Lung (tissue), 12 donors: Measurements from ENCODE around the gene PODN. TPM values are rescaled to one million over a fixed set of nuclear protein-coding genes. Genes with fewer than 3 reads are reported as not detected.

ENCODE experiments used
- ATAC-seq: fragments of 200-7000 bp; cut with Tn5 transposase; one replicate; pipeline ENCODE4 v1.9.1; 2020; ENCODE audit warnings: moderate number of reproducible peaks; ENCODE audit not compliant: insufficient read depth, low FRiP score
- DNase-seq, 3 donors: peaks; one replicate each; pipeline ENCODE4 v3.0.0-alpha.2; 2013 to 2017
- H3K27ac ChIP-seq, 2 donors: one replicate each; pipeline ENCODE4 v1.5.1; 2013; ENCODE audit warnings: mild to moderate bottlenecking in 2 of 2, moderate library complexity in 2 of 2, control low read depth in 1 of 2, inconsistent platforms in 1 of 2, low read depth in 1 of 2, low read length in 1 of 2
- H3K27me3 ChIP-seq, 3 donors: one replicate each; pipeline ENCODE4 v1.5.1; 2013; ENCODE audit warnings: low read length in 2 of 3; ENCODE audit not compliant: control insufficient read depth in 3 of 3, insufficient read depth in 3 of 3
- H3K36me3 ChIP-seq, 4 donors: one replicate each; pipeline ENCODE4 v1.5.1; 2013; ENCODE audit warnings: low read length in 4 of 4, mild to moderate bottlenecking in 1 of 4, moderate library complexity in 1 of 4; ENCODE audit not compliant: control insufficient read depth in 4 of 4, insufficient read depth in 4 of 4
- H3K4me1 ChIP-seq, 5 donors: one replicate each; pipeline ENCODE4 v1.5.1; 2013; ENCODE audit warnings: low read length in 5 of 5, mild to moderate bottlenecking in 2 of 5, moderate library complexity in 1 of 5; ENCODE audit not compliant: control insufficient read depth in 5 of 5, insufficient read depth in 5 of 5
- H3K4me3 ChIP-seq: one replicate; pipeline ENCODE4 v1.5.1; 2013; ENCODE audit warnings: mild to moderate bottlenecking, control low read depth, moderate library complexity
- H3K9ac ChIP-seq, 2 donors: one replicate each; pipeline ENCODE4 v1.5.1; 2013; ENCODE audit warnings: low read length in 2 of 2, control low read depth in 1 of 2; ENCODE audit not compliant: insufficient read depth in 1 of 2
- H3K9me3 ChIP-seq, 4 donors: one replicate each; pipeline ENCODE4 v1.5.1; 2013; ENCODE audit warnings: low read length in 3 of 4, mild to moderate bottlenecking in 1 of 4, moderate library complexity in 1 of 4; ENCODE audit not compliant: control insufficient read depth in 4 of 4, insufficient read depth in 3 of 4
- WGBS, 2 donors: extraction: QIAGEN DNeasy Blood & Tissue Kit; methylation state at CpG; one replicate each; pipeline ENCODE4 v1.1.7; 2013; 5-methylcytosine and 5-hydroxymethylcytosine counted together
- polyA plus RNA-seq, 2 donors: library from polyadenylated mRNA; stranded (reverse); fragments of 200-250 nt; gene quantifications; one replicate each; pipeline ENCODE4 v1.2.1, GENCODE V29; 2013
- total RNA-seq, 2 donors: library from RNA; depleted of rRNA in 1 of 2; stranded (reverse); fragments of >200 nt in 1 of 2; gene quantifications; one replicate each; pipeline ENCODE4 v1.2.1, GENCODE V29; 2014 to 2021
- TF ChIP-seq, protein P1 (sequence below): IDR thresholded peaks from 2 replicates; pipeline ENCODE4 v1.5.1; 2012; ENCODE audit warnings: mild to moderate bottlenecking; ENCODE audit errors: control extremely low read depth, extremely low read depth
- donor health status: control.
- donor health status: control.
- donor health status: Bipolar disorder and iron deficiency.
- donor health status: healthy.
- donor health status: DM: yes; HTN: yes; CAD: no.

PODN gene
- total and polyA plus RNA-seq, 4 donors = 12.9 to 40.9 (median 21.7) TPM

GRCh38 chr1:53114581-53115400, 52.8 kb downstream of the PODN start:
- 95 to 97% methylated on average over 24 of the region's 24 CpGs for WGBS, 2 donors
- H3K4me3 ChIP-seq = no peak overlapping the region

GRCh38 chr1:53115403-53116306, 53.6 kb downstream of the PODN start:
- ATAC-seq (no peak), DNase-seq (peak; percentile 76 to 82 (median 80))
- TF ChIP-seq, protein P1, sequence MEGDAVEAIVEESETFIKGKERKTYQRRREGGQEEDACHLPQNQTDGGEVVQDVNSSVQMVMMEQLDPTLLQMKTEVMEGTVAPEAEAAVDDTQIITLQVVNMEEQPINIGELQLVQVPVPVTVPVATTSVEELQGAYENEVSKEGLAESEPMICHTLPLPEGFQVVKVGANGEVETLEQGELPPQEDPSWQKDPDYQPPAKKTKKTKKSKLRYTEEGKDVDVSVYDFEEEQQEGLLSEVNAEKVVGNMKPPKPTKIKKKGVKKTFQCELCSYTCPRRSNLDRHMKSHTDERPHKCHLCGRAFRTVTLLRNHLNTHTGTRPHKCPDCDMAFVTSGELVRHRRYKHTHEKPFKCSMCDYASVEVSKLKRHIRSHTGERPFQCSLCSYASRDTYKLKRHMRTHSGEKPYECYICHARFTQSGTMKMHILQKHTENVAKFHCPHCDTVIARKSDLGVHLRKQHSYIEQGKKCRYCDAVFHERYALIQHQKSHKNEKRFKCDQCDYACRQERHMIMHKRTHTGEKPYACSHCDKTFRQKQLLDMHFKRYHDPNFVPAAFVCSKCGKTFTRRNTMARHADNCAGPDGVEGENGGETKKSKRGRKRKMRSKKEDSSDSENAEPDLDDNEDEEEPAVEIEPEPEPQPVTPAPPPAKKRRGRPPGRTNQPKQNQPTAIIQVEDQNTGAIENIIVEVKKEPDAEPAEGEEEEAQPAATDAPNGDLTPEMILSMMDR = no peak

More at GRCh38 chr1:53114581-53115400, 52.8 kb downstream of the PODN start:
- ATAC-seq (no peak), DNase-seq (peak in 1 of 3 donors; percentile 26)
- H3K27ac ChIP-seq = no peak overlapping the region
- peaks cover 0 to 34% (median 17%) of the 10 kb centered on the region in 5 donors for H3K4me1 ChIP-seq
- TF ChIP-seq, protein P1 = no peak
- H3K36me3 ChIP-seq = no peaks in the 10 kb centered on the region
- H3K9ac ChIP-seq = no peak overlapping the region
- peaks cover 0 to 4% (median 0%) of the 10 kb centered on the region in 4 donors for H3K9me3 ChIP-seq
- no peaks in the 10 kb centered on the region for H3K27me3 ChIP-seq

GRCh38 chr1:53116307-53116810, 54.3 kb downstream of the PODN start:
- H3K9ac ChIP-seq = no peak overlapping the region
- ATAC-seq (no peak), DNase-seq (no peak)
- H3K36me3 ChIP-seq = no peaks in the 10 kb centered on the region
- TF ChIP-seq, protein P1 = no peak
- H3K4me1 ChIP-seq = peaks cover 0 to 21% (median 10%) of the 10 kb centered on the region in 5 donors
- 77 to 89% methylated on average over 9 of the region's 9 CpGs for WGBS, 2 donors
- peak overlapping the region in 1 of 2 donors; percentile 26 for H3K27ac ChIP-seq
- H3K9me3 ChIP-seq = peaks cover 0 to 4% (median 0%) of the 10 kb centered on the region in 4 donors
- no peaks in the 10 kb centered on the region for H3K27me3 ChIP-seq
- no peak overlapping the region for H3K4me3 ChIP-seq

More at GRCh38 chr1:53115403-53116306, 53.6 kb downstream of the PODN start:
- Histone ChIP-seq H3K27me3 (no peaks in the 10 kb centered on the region), H3K36me3 (no peaks in the 10 kb centered on the region), H3K27ac (no peak overlapping the region), H3K4me3 (no peak overlapping the region), H3K4me1 (peaks cover 0 to 26% (median 14%) of the 10 kb centered on the region in 5 donors), H3K9me3 (peaks cover 0 to 4% (median 0%) of the 10 kb centered on the region in 4 donors), H3K9ac (no peak overlapping the region)
- WGBS, 2 donors = 56 to 71% methylated on average over 19 to 20 of the region's 20 CpGs
